Ascending aorta (tissue), 2 donors: Measurements from ENCODE around the gene CDT1. TPM values are rescaled to one million over a fixed set of nuclear protein-coding genes. Genes with fewer than 3 reads are reported as not detected.

Source experiments
- DNase-seq, 2 donors: peaks; one replicate each; pipeline ENCODE4 v3.0.0-alpha.2; 2019; ENCODE audit warnings: low spot score in 2 of 2
- H3K27ac ChIP-seq, 2 donors: fragments of 200-600 bp; sonication (generic); one replicate each; pipeline ENCODE4 v1.5.1; 2016 to 2017; ENCODE audit warnings: mild to moderate bottlenecking in 1 of 2
- H3K27me3 ChIP-seq: fragments of 200-600 bp; sonication (generic); one replicate; pipeline ENCODE4 v1.5.1; 2017
- H3K36me3 ChIP-seq, 2 donors: fragments of 200-600 bp; sonication (generic); one replicate each; pipeline ENCODE4 v1.5.1; 2016
- H3K4me1 ChIP-seq, 2 donors: fragments of 200-600 bp; sonication (generic); one replicate each; pipeline ENCODE4 v1.5.1; 2016 to 2017; ENCODE audit warnings: mild to moderate bottlenecking in 1 of 2
- H3K4me3 ChIP-seq, 2 donors: fragments of 200-600 bp; sonication (generic); one replicate each; pipeline ENCODE4 v1.5.1; 2016 to 2017; ENCODE audit warnings: mild to moderate bottlenecking in 1 of 2
- H3K9me3 ChIP-seq, 2 donors: fragments of 200-600 bp; sonication (generic); one replicate each; pipeline ENCODE4 v1.5.1; 2016
- intact Hi-C: fragments of 100-400 bp; cut with DNase I; formaldehyde crosslinking; loops from one replicate; pipeline ENCODE4 v1.15.1; 2023
- total RNA-seq: library from RNA; depleted of rRNA; stranded (reverse); fragments of >200 nt; gene quantifications from one replicate; pipeline ENCODE4 v1.1.0, GENCODE V29; 2016
- TF ChIP-seq, protein P1 (sequence below), 3 experiments: fragments of 200-600 bp in 2 of 3; fragments of 450-650 bp in 1 of 3; sonication (generic) in 2 of 3; IDR thresholded peaks; one replicate each; pipeline ENCODE4 v1.5.1; 2016 to 2019; ENCODE audit warnings: antibody characterized with exemption in 3 of 3, mild to moderate bottlenecking in 1 of 3, moderate library complexity in 1 of 3

Gene CDT1
- total RNA-seq, 1 donor from 2014 or later: not detected

DNA sequence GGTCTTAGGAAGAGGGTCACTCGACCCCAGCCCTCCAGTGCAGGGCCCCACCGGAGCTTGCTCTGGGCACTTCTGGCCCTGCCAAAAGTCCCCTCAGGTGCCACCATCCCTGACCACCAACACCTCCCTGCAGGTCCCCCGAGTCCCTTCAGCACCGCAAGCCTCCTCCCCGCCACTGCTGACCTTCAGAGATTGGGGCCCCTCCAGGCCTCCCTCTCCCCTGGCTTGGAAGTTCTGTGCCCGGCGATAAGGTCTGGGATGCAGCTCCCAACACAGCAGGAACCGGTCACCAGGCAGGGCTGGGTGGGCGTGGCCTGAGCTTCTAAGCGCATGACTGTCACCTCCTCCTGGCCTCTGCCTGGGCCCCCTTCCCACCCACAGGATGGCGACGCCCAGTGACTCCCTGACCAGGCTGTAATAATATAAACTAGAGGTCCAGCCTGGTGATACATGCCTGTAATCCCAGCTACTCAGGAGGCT is 29.7 kb upstream of the CDT1 start:
- TF ChIP-seq, protein P1, sequence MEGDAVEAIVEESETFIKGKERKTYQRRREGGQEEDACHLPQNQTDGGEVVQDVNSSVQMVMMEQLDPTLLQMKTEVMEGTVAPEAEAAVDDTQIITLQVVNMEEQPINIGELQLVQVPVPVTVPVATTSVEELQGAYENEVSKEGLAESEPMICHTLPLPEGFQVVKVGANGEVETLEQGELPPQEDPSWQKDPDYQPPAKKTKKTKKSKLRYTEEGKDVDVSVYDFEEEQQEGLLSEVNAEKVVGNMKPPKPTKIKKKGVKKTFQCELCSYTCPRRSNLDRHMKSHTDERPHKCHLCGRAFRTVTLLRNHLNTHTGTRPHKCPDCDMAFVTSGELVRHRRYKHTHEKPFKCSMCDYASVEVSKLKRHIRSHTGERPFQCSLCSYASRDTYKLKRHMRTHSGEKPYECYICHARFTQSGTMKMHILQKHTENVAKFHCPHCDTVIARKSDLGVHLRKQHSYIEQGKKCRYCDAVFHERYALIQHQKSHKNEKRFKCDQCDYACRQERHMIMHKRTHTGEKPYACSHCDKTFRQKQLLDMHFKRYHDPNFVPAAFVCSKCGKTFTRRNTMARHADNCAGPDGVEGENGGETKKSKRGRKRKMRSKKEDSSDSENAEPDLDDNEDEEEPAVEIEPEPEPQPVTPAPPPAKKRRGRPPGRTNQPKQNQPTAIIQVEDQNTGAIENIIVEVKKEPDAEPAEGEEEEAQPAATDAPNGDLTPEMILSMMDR (IDR thresholded peaks at IDR 0.05): no peak
- Histone ChIP-seq H3K9me3 (no peaks in the 10 kb centered on the region), H3K4me3 (no peak overlapping the region), H3K27ac (peak overlapping the region; percentile 51 to 59), H3K27me3 (no peaks in the 10 kb centered on the region), H3K36me3 (no peaks in the 10 kb centered on the region), H3K4me1 (peaks cover 16 to 24% of the 10 kb centered on the region in 2 donors)
- intact Hi-C loops: no loop called here
- DNase-seq: no peak

DNA sequence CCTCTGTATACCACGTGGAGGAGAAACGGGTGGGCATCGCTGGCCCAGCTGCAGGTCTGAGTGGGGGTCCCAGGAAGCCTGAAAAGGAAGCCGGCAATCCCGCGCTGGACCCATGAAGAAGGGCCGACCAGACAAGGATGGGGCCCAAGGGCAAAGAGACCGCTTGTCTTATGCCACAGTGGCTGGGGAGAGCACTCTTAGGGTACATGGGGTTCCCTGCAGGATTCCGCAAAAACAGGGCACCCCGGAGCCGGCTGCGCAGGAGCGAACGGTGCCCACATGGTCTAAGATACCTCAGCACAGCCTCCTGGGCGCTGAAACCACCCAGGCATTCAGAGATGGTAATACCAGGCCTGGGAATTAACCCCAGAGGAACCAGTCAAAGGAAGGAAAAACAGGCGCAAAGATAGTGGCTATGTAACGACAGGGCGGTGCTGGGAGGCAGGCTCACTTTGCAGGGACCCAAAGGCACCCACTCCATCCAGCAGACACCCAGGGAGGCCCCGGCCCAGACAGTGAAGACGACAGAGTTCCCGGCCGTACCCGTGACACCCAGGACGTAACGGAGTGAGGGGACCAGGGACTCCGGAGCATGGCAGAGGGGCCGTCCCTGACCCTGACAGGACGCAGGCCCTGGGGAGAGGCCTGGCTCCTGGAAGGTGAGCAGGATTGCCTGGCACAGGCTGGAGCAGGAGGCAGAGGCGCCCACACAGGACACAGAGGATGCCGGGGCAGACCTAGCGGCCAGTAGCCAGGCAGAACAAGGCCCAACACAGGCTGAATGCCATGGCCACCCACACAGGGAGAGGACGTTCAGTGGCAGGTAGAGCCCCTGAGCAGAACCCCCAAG is 28.8 kb upstream of the CDT1 start:
- intact Hi-C loops: no loop called here
- peaks cover 16 to 31% of the 10 kb centered on the region in 2 donors for H3K4me1 ChIP-seq

DNA sequence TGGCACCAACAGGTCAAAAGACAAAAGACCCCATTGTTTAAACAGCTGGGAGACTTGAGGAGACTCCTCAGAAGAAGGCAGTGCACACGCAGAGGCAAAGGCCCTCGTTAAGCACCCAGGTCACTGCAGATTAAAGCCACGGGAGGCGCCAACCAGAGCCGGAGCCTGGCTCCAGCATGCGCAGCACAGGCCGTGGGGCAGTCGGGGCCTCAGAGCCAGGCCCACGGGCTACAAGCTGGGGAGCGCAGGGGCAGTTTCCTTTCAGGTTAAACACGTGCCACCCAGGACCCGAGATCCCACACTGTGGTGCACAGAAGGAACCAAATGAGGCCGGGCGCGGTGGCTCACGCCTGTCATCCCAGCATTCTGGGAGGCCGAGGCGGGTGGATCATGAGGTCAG is 27.8 kb upstream of the CDT1 start:
- Histone ChIP-seq H3K27me3 (no peaks in the 10 kb centered on the region), H3K36me3 (no peaks in the 10 kb centered on the region), H3K4me3 (no peak overlapping the region), H3K27ac (no peak overlapping the region), H3K9me3 (no peaks in the 10 kb centered on the region), H3K4me1 (peaks cover 13 to 34% of the 10 kb centered on the region in 2 donors)
- intact Hi-C loops: no loop called here
- DNase-seq: no peak
- TF ChIP-seq, protein P1 (IDR thresholded peaks at IDR 0.05): no peak

More for the DNA sequence above, 28.8 kb upstream of the CDT1 start:
- Histone ChIP-seq H3K4me3 (no peak overlapping the region), H3K36me3 (no peaks in the 10 kb centered on the region), H3K27ac (no peak overlapping the region), H3K9me3 (no peaks in the 10 kb centered on the region), H3K27me3 (no peaks in the 10 kb centered on the region)
- TF ChIP-seq, protein P1 (IDR thresholded peaks at IDR 0.05): no peak
- no peak for DNase-seq

DNA sequence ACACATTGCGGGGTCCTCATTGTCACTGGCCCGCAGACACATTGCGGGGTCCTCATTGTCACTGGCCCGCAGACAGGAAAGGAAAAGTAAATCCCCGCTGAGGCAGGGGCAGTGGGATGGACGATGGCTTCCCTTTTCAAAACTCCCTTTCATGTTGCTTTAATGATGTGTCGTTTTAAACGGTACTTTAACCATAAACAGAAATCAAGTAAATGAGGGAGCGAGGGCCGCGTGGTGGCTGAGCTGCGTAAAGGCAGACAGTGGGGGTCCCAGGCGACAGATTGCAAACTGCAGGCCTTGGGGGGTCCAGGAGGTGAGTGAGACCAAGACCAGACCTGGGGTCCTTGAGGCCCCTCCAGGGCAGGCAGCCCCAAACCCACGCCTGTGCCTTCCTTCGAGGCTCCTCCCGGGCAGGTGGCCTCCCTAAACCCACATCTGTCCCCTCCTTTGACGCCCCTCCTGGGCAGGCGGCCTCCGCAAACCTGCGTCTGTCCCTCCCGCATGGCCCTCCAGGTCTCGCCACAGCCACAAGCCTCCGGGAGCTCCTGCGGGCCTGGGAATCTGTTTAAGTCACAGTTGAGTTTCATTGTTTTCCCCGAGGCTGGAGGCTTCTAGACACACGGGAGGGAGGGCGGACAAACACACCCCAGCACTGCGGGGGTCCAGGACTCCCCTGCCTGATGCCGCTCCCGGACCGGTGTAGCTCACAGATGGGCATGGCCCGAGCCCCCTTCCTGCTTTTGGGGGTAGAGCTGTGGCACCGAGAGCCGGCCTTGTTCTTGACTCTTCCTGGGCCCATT is 25.9 kb upstream of the CDT1 start:
- no peak overlapping the region for H3K27ac ChIP-seq
- TF ChIP-seq, protein P1 (IDR thresholded peaks at IDR 0.05): no peak
- no peak overlapping the region for H3K4me3 ChIP-seq
- no peaks in the 10 kb centered on the region for H3K9me3 ChIP-seq
- DNase-seq: no peak
- no peaks in the 10 kb centered on the region for H3K36me3 ChIP-seq
- peaks cover 16 to 33% of the 10 kb centered on the region in 2 donors for H3K4me1 ChIP-seq
- intact Hi-C loops: no loop called here
- H3K27me3 ChIP-seq: no peaks in the 10 kb centered on the region

DNA sequence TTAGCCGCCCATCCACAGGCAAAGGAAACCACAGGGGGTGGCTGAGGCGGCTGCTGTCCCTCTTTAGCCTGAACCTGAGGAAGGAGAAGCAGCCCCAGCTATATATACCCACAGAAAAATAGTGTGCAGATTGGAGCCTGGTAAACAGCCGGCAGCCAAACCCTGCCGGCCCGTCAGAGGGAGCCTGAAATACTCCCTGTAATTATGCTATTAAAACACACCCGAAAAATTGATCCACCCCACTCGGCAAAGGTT is 25.4 kb upstream of the CDT1 start:
- no peak overlapping the region for H3K27ac ChIP-seq
- H3K9me3 ChIP-seq: no peaks in the 10 kb centered on the region
- no peak for DNase-seq
- no peak overlapping the region for H3K4me3 ChIP-seq
- intact Hi-C loops: no loop called here
- H3K27me3 ChIP-seq: no peaks in the 10 kb centered on the region
- TF ChIP-seq, protein P1 (IDR thresholded peaks at IDR 0.05): no peak
- no peaks in the 10 kb centered on the region for H3K36me3 ChIP-seq
- H3K4me1 ChIP-seq: peaks cover 13 to 33% of the 10 kb centered on the region in 2 donors
